BJ (cell line): ENCODE data around the gene RASA2. TPM values are rescaled to one million over a fixed set of nuclear protein-coding genes. Genes with fewer than 3 reads are reported as not detected.

Experiments
- CTCF ChIA-PET: fragments of 350-600 bp; formaldehyde crosslinking; extraction: SDS; loops from one replicate; lab custom pipeline; 2021; ENCODE audit warnings: antibody characterized with exemption, inconsistent platforms; lab: Yijun Ruan, JAX
- POLR2A ChIA-PET: fragments of 300-600 bp; sonication (Branson Sonifier 250); formaldehyde crosslinking; extraction: SDS; loops from one replicate; lab custom pipeline; 2021; ENCODE audit warnings: antibody characterized with exemption; lab: Charles Lee
- DNase-seq: peaks from one replicate; pipeline ENCODE4 v3.0.0-alpha.2; 2011; ENCODE audit warnings: low read depth
- H3K27me3 ChIP-seq: 2 replicates; pipeline ENCODE4 v1.6.0; 2011; ENCODE audit warnings: low read length; ENCODE audit not compliant: control insufficient read depth, insufficient read depth
- H3K36me3 ChIP-seq: 2 replicates; pipeline ENCODE4 v1.5.1; 2011; ENCODE audit warnings: low read length; ENCODE audit not compliant: control insufficient read depth, insufficient read depth
- H3K4me3 ChIP-seq: 2 replicates; pipeline ENCODE4 v1.5.1; 2011; ENCODE audit warnings: low read depth, mild to moderate bottlenecking, control low read depth, low read length
- polyA plus RNA-seq: library from polyadenylated mRNA; depleted of rRNA; stranded (reverse); fragments of >200 nt; gene quantifications from 2 replicates; pipeline ENCODE4 v1.2.3, GENCODE V29; 2011
- TF ChIP-seq, protein P1 (sequence below): IDR thresholded peaks from 2 replicates; pipeline ENCODE4 v1.5.1; 2011; ENCODE audit warnings: low read depth, mild to moderate bottlenecking, control low read depth, inconsistent platforms, low read length, moderate library complexity; ENCODE audit not compliant: insufficient read depth

The RASA2 gene
- polyA plus RNA-seq, 1 experiment: 5.6 TPM

DNA sequence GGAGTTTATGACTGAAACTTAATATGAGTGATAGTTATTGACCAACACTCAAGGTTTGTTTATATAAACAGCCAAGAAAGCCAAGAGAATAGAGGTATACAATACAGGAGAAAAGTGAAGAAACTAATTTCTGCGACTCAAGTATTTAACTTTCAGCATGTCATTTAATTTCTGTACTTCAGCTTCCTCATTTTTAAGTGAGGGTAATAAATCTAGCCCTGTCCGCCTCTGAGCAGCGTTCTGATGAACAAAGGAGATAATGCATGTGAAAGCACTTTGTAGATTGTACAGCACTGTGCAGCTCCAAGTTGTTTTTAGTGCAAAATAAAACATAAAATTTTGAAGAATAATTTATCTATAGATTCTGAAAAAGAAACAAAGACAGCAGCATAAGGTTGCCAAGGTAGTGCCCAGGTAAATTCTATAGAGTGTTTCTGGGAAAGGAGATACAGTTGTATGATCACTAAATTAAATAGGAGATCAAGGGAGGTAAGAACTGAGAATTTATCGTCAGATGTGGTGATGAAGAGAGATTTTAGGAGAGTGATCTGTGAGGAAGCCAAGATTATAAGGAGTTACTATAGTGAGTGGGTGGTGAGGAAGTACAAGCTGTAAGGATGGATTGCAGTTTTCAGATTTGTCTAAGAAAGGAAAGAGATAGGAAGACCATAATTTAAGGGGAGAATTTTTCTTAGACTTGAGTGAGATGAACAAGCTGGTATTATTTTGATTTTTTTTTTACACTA, 71.3 kb downstream of the RASA2 start:
- no peak for DNase-seq
- POLR2A ChIA-PET: no interaction called here
- CTCF ChIA-PET: interaction anchor here (0.7 to 12.0 kb wide), 9 partner anchors 13 to 254 kb away, joined by 3 to 207 read pairs (median 4); no protein-coding TSS in a partner anchor

DNA sequence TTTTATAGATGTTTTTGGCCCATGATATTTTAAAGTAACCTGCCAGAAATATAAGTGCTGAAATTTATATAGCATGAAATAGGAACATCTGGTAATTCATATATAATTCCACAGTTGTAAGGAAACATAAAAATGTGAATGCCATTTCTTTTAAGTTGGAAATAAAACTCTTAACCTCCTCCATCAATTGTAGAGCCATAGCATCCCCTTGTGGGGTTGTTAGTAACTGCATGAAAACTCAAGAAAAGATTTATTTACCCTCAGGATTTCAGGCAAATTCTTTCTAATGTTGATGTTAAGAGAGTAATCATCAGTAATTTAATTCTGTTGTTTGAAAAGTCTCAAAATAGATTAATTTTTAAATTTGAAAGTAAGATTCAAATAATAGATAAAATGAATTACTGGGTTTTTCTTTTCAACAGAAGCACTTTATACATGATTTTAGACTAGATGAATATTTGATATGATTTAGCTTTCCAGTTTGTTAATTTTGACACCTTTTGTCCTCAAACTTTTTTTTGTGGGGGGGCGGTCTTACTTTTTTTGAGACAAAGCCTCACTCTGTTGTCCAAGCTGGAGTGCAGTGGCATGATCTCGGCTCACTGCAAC, 74.7 kb downstream of the RASA2 start:
- CTCF ChIA-PET: interaction anchor here (0.6 to 12.0 kb wide), 25 partner anchors 8 to 329 kb away, joined by 3 to 207 read pairs (median 4); no protein-coding TSS in a partner anchor
- TF ChIP-seq, protein P1, sequence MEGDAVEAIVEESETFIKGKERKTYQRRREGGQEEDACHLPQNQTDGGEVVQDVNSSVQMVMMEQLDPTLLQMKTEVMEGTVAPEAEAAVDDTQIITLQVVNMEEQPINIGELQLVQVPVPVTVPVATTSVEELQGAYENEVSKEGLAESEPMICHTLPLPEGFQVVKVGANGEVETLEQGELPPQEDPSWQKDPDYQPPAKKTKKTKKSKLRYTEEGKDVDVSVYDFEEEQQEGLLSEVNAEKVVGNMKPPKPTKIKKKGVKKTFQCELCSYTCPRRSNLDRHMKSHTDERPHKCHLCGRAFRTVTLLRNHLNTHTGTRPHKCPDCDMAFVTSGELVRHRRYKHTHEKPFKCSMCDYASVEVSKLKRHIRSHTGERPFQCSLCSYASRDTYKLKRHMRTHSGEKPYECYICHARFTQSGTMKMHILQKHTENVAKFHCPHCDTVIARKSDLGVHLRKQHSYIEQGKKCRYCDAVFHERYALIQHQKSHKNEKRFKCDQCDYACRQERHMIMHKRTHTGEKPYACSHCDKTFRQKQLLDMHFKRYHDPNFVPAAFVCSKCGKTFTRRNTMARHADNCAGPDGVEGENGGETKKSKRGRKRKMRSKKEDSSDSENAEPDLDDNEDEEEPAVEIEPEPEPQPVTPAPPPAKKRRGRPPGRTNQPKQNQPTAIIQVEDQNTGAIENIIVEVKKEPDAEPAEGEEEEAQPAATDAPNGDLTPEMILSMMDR: peak; percentile 93
- POLR2A ChIA-PET: no interaction called here
- no peaks in the 10 kb centered on the region for H3K36me3 ChIP-seq
- no peak overlapping the region for H3K4me3 ChIP-seq
- DNase-seq: peak; percentile 33
- no peaks in the 10 kb centered on the region for H3K27me3 ChIP-seq

More for the DNA sequence above, 71.3 kb downstream of the RASA2 start:
- TF ChIP-seq, protein P1: no peak
- Histone ChIP-seq H3K4me3 (no peak overlapping the region), H3K27me3 (no peaks in the 10 kb centered on the region), H3K36me3 (no peaks in the 10 kb centered on the region)

DNA sequence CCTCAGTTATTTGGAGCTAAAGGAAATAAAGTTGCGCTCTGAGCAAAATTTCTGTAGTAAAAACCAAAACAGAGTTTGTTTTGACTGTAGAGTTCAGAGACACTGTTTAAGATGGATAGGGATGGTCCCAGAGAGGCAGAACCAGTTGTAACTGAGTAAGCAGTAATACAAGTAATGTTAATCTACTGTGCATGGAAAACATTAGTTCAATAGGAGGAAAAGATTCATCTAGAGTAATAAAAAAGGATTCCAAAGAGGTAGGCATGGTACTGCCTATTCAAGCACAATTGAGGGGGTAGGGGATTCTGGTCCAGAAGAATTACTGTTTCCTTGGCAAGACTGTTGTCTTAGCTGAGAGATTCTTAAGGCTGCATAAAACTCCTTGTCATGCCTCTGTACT, 77.4 kb downstream of the RASA2 start:
- TF ChIP-seq, protein P1: no peak
- no peak overlapping the region for H3K4me3 ChIP-seq
- H3K36me3 ChIP-seq: no peaks in the 10 kb centered on the region
- ChIA-PET CTCF (interaction anchor here (1.4 to 12.0 kb wide), 2 partner anchors 107 to 256 kb away, joined by 6 to 207 read pairs; no protein-coding TSS in a partner anchor), POLR2A (no interaction called here)
- no peaks in the 10 kb centered on the region for H3K27me3 ChIP-seq
- DNase-seq: no peak

DNA sequence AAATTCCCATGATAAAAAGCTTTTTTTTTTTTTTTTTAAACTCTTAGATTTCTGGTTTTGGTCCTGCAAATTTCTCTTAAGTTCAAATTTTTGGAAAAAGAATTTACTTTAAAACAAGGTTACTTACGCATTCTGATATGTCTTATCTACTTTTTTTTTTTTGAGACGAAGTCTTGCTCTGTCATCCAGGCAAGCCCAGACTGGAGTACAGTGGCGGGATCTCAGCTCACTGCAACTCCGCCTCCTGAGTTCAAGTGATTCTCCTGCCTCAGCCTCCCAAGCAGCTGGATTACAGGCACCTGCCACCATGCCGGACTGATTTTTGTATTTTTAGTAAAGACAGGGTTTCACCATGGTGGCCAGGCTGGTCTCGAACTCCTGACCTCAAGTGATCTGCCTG, 83.2 kb downstream of the RASA2 start:
- CTCF ChIA-PET: interaction anchor here (0.6 to 1.8 kb wide), 3 partner anchors 9 to 268 kb away, joined by 3 to 7 read pairs (median 5); no protein-coding TSS in a partner anchor
- H3K36me3 ChIP-seq: no peaks in the 10 kb centered on the region; the same call in 1 of the 2 replicates
- POLR2A ChIA-PET: no interaction called here
- H3K27me3 ChIP-seq: no peaks in the 10 kb centered on the region
- TF ChIP-seq, protein P1: no peak
- no peak overlapping the region for H3K4me3 ChIP-seq
- DNase-seq: no peak
